GM23338 (cell line): ENCODE results near the gene DKK1. TPM values are rescaled to one million over a fixed set of nuclear protein-coding genes. Genes with fewer than 3 reads are reported as not detected.

Experiments
- ATAC-seq: fragments of 200-7000 bp; cut with Tn5 transposase; 3 replicates; pipeline ENCODE4 v1.9.1; 2020
- DNase-seq: peaks from one replicate; pipeline ENCODE4 v3.0.0-alpha.2; 2015; ENCODE audit warnings: low spot score
- H2AFZ ChIP-seq: fragments of 200-600 bp; sonication (generic); 2 replicates; pipeline ENCODE4 v1.8.0; 2016; ENCODE audit warnings: antibody characterized with exemption, mild to moderate bottlenecking, moderate library complexity
- H3F3A ChIP-seq: fragments of 200-600 bp; sonication (generic); replicated peaks from 2 replicates; pipeline ENCODE4 v1.8.0; 2017; ENCODE audit warnings: antibody characterized with exemption, mixed run types, low read depth
- H3K27ac ChIP-seq: fragments of 200-600 bp; sonication (generic); 2 replicates; pipeline ENCODE4 v1.6.1; 2016; ENCODE audit warnings: low read depth
- H3K27me3 ChIP-seq: fragments of 200-600 bp; sonication (generic); 2 replicates; pipeline ENCODE4 v1.8.0; 2016; ENCODE audit warnings: mild to moderate bottlenecking, mixed run types, moderate library complexity; ENCODE audit not compliant: insufficient read depth
- H3K36me3 ChIP-seq: fragments of 200-600 bp; sonication (generic); 2 replicates; pipeline ENCODE4 v1.8.0; 2016; ENCODE audit warnings: mild to moderate bottlenecking; ENCODE audit not compliant: insufficient read depth
- H3K4me1 ChIP-seq: fragments of 200-600 bp; sonication (generic); 2 replicates; pipeline ENCODE4 v1.8.0; 2016; ENCODE audit warnings: mild to moderate bottlenecking, moderate library complexity; ENCODE audit not compliant: insufficient read depth
- H3K4me2 ChIP-seq: fragments of 200-600 bp; sonication (generic); 2 replicates; pipeline ENCODE4 v1.7.1; 2017; ENCODE audit warnings: mixed run types
- H3K4me3 ChIP-seq: fragments of 200-600 bp; sonication (generic); 2 replicates; pipeline ENCODE4 v1.6.1; 2016; ENCODE audit warnings: mixed run types
- H3K79me2 ChIP-seq: fragments of 200-600 bp; sonication (generic); replicated peaks from 2 replicates; pipeline ENCODE4 v1.8.0; 2017; ENCODE audit warnings: mild to moderate bottlenecking; ENCODE audit not compliant: insufficient read depth
- H3K9me2 ChIP-seq: fragments of 200-600 bp; sonication (generic); 2 replicates; pipeline ENCODE4 v1.8.0; 2017; ENCODE audit not compliant: insufficient read depth
- H4K20me1 ChIP-seq: fragments of 200-600 bp; sonication (generic); replicated peaks from 2 replicates; pipeline ENCODE4 v1.8.0; 2017; ENCODE audit warnings: mild to moderate bottlenecking; ENCODE audit not compliant: insufficient read depth
- H3K27ac Mint-ChIP-seq: 2 replicates; pipeline ENCODE4 v1.8.0; 2020; ENCODE audit warnings: inconsistent platforms, mild to moderate bottlenecking, moderate library complexity, mixed read lengths
- H3K27me3 Mint-ChIP-seq: 3 replicates; pipeline ENCODE4 v1.8.0; 2022; ENCODE audit warnings: low read depth, mild to moderate bottlenecking, moderate library complexity, mixed read lengths, inconsistent platforms; ENCODE audit not compliant: insufficient read depth, poor library complexity
- H3K36me3 Mint-ChIP-seq: 3 replicates; pipeline ENCODE4 v1.8.0; 2021; ENCODE audit warnings: low read depth, mild to moderate bottlenecking, inconsistent platforms, moderate library complexity, mixed read lengths
- H3K4me1 Mint-ChIP-seq: 3 replicates; pipeline ENCODE4 v1.8.0; 2020; ENCODE audit warnings: mild to moderate bottlenecking, inconsistent platforms, mixed read lengths
- H3K4me3 Mint-ChIP-seq: 3 replicates; pipeline ENCODE4 v1.8.0; 2021; ENCODE audit warnings: moderate library complexity, mild to moderate bottlenecking, inconsistent platforms, mixed read lengths
- H3K9me3 Mint-ChIP-seq: 3 replicates; pipeline ENCODE4 v1.8.0; 2020; ENCODE audit warnings: moderate library complexity, mild to moderate bottlenecking, inconsistent platforms, mixed read lengths
- CREB1 ChIP-seq: fragments of 250-450 bp; sonication (Bioruptor Pico); IDR thresholded peaks from 2 replicates; pipeline ENCODE4 v1.5.0; 2020; ENCODE audit warnings: low read depth, mild to moderate bottlenecking, moderate library complexity
- CTCF ChIP-seq, 2 experiments: fragments of 200-600 bp in 1 of 2; sonication (generic) in 1 of 2; conservative IDR thresholded peaks; 2 replicates each; pipeline versions ENCODE4 v1.5.1 to v1.6.1; 2016 to 2017; ENCODE audit warnings: antibody characterized with exemption in 2 of 2, low read depth in 2 of 2, mild to moderate bottlenecking in 2 of 2, moderate library complexity in 1 of 2
- EZH2 ChIP-seq: fragments of 200-600 bp; sonication (generic); IDR thresholded peaks from one replicate; pipeline ENCODE4 v1.8.0; 2017; ENCODE audit warnings: antibody characterized with exemption, mild to moderate bottlenecking, low read depth; ENCODE audit not compliant: unreplicated experiment
- EZH2phosphoT487 ChIP-seq: fragments of 200-600 bp; sonication (generic); IDR thresholded peaks from one replicate; pipeline ENCODE4 v1.8.1; 2018; ENCODE audit warnings: antibody characterized with exemption; ENCODE audit not compliant: unreplicated experiment
- NANOG ChIP-seq: IDR thresholded peaks from 2 replicates; pipeline ENCODE4 v1.6.1; 2016; ENCODE audit warnings: antibody characterized with exemption, borderline replicate concordance
- POLR2AphosphoS5 ChIP-seq: IDR thresholded peaks from 2 replicates; pipeline ENCODE4 v1.6.1; 2016; ENCODE audit warnings: antibody characterized with exemption, low read depth
- REST ChIP-seq: IDR thresholded peaks from one replicate; pipeline ENCODE4 v1.6.1; 2018; ENCODE audit warnings: antibody characterized with exemption; ENCODE audit not compliant: unreplicated experiment
- STAT1 ChIP-seq: IDR thresholded peaks from one replicate; pipeline ENCODE4 v1.6.1; 2016; ENCODE audit warnings: antibody characterized with exemption; ENCODE audit not compliant: unreplicated experiment
- ZNF114 ChIP-seq: fragments of 250-450 bp; sonication (Bioruptor Pico); IDR thresholded peaks from 2 replicates; pipeline ENCODE4 v1.5.0; 2020; ENCODE audit warnings: mild to moderate bottlenecking, moderate library complexity
- ZNF331 ChIP-seq: fragments of 250-450 bp; sonication (Bioruptor Pico); IDR thresholded peaks from 2 replicates; pipeline ENCODE4 v1.5.0; 2020; ENCODE audit warnings: low read depth, mild to moderate bottlenecking, moderate library complexity
- polyA plus RNA-seq: library from polyadenylated mRNA; unstranded; fragments of >200 nt; fragmentation: Nextera tagmentation; extraction: Ambion mirVana; gene quantifications from 2 replicates; pipeline ENCODE4 v1.2.1, GENCODE V29; 2016
- total RNA-seq: library from RNA; depleted of rRNA; stranded (reverse); fragments of >200 nt; shearing (Covaris generic); gene quantifications from 2 replicates; pipeline ENCODE4 v1.2.3, GENCODE V29; 2014
- TF ChIP-seq, protein P1 (sequence below): IDR thresholded peaks from 2 replicates; pipeline ENCODE4 v1.6.1; 2016; ENCODE audit warnings: antibody characterized with exemption

Gene DKK1
- total and polyA plus RNA-seq, 2 experiments from 2014 or later, result 0.45 TPM; not detected in 1

DNA sequence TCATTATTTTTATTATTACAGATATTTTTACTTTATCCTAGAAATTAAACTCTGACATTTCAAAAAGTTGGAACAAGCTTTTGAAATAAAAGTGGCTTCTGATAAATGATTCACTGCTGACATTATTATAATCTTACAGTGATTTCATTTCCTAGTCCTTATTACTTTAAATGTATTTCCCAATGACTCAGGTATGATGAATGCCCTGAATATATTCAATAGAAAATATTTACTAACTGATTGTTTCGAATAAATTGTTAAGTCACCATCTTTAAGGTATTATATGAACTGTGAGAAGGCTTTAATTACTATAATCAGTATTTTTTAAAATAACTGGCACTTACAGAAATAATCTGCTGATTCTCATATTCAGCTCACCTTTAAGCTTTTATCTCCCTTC lies 21.6 kb downstream of the DKK1 start:
- H3K9me3 Mint-ChIP-seq, result no peaks in the 10 kb centered on the region
- Histone ChIP-seq H3K79me2 (no peaks in the 10 kb centered on the region), H3K9me2 (no peaks in the 10 kb centered on the region), H3K4me3 (no peak overlapping the region), H3K4me1 (no peaks in the 10 kb centered on the region), H3K27ac (no peak overlapping the region), H3K27me3 (no peaks in the 10 kb centered on the region), H3F3A (no peaks in the 10 kb centered on the region), H2AFZ (no peak overlapping the region), H3K4me2 (no peak overlapping the region), H4K20me1 (no peaks in the 10 kb centered on the region), H3K36me3 (no peaks in the 10 kb centered on the region)
- H3K36me3 Mint-ChIP-seq, result no peaks in the 10 kb centered on the region
- ATAC-seq, result no peak
- TF ChIP-seq NANOG (no peak), POLR2AphosphoS5 (no peak), REST (no peak), STAT1 (no peak), EZH2 (no peak)
- no peak overlapping the region for H3K4me3 Mint-ChIP-seq
- DNase-seq, result no peak
- H3K27me3 Mint-ChIP-seq, result no peaks in the 10 kb centered on the region
- H3K27ac Mint-ChIP-seq, result no peak overlapping the region
- H3K4me1 Mint-ChIP-seq, result peaks cover 6% of the 10 kb centered on the region

DNA sequence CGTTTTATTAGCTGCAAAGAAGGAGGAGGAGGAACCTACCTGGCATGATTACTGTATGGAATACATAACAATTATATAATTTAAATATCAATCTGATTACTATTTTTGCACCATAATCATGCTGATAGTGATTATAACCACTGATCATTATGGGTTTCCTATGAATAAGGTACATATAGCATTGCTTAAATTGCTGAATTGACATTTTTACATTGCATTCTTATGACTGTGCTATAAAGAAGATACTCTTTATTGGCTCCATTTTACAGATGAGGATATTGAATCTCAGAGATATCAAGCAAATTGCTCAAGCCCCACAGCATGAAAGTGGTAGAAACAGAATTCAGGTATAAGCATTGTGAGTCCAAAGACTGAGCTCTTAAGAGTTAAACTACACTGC lies 23.1 kb downstream of the DKK1 start:
- peaks cover 6% of the 10 kb centered on the region for H3K4me1 Mint-ChIP-seq
- no peaks in the 10 kb centered on the region for H3K36me3 Mint-ChIP-seq
- no peak for ATAC-seq

More for the DNA sequence above, 23.1 kb downstream of the DKK1 start:
- H3K9me2 ChIP-seq, result no peaks in the 10 kb centered on the region
- no peak for DNase-seq
- no peak overlapping the region for H3K4me2 ChIP-seq
- no peaks in the 10 kb centered on the region for H3K27me3 Mint-ChIP-seq
- H3K4me3 ChIP-seq, result no peak overlapping the region
- H3K79me2 ChIP-seq, result no peaks in the 10 kb centered on the region
- H3K27me3 ChIP-seq, result no peaks in the 10 kb centered on the region
- no peak overlapping the region for H2AFZ ChIP-seq
- H3F3A ChIP-seq, result no peaks in the 10 kb centered on the region
- no peak overlapping the region for H3K27ac Mint-ChIP-seq
- H4K20me1 ChIP-seq, result no peaks in the 10 kb centered on the region
- H3K4me1 ChIP-seq, result no peaks in the 10 kb centered on the region
- H3K9me3 Mint-ChIP-seq, result no peaks in the 10 kb centered on the region
- H3K27ac ChIP-seq, result no peak overlapping the region
- H3K36me3 ChIP-seq, result no peaks in the 10 kb centered on the region
- no peak overlapping the region for H3K4me3 Mint-ChIP-seq
- TF ChIP-seq EZH2 (no peak), STAT1 (no peak), REST (no peak), CREB1 (CRISPR knock-in tag) (no peak), EZH2phosphoT487 (no peak), ZNF331 (CRISPR knock-in tag) (no peak), ZNF114 (no peak), NANOG (no peak), CTCF (conservative IDR thresholded peaks at IDR 0.05; ENCODE audit: low read depth in 2 of 2) (no peak), POLR2AphosphoS5 (no peak)
- TF ChIP-seq, protein P1, sequence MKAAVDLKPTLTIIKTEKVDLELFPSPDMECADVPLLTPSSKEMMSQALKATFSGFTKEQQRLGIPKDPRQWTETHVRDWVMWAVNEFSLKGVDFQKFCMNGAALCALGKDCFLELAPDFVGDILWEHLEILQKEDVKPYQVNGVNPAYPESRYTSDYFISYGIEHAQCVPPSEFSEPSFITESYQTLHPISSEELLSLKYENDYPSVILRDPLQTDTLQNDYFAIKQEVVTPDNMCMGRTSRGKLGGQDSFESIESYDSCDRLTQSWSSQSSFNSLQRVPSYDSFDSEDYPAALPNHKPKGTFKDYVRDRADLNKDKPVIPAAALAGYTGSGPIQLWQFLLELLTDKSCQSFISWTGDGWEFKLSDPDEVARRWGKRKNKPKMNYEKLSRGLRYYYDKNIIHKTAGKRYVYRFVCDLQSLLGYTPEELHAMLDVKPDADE, result no peak
